ENCODE measurements around the gene CAMKK2.

Gene CAMKK2

GRCh38 chr12:121253638-121254335 is 42.7 kb downstream of the CAMKK2 start:
- no peaks in the 10 kb centered on the region for H3K27me3 ChIP-seq (ENCODE audit: insufficient read depth, low read length, poor library complexity, severe bottlenecking)
- no peaks in the 10 kb centered on the region for H3K79me2 ChIP-seq (ENCODE audit: insufficient read depth, low read length)
- no peaks in the 10 kb centered on the region for H3K4me1 ChIP-seq (ENCODE audit: insufficient read depth, low read length, poor library complexity, severe bottlenecking)
- H4K20me1 ChIP-seq (ENCODE audit: insufficient read depth, low read length, poor library complexity, severe bottlenecking): no peaks in the 10 kb centered on the region
- no peak overlapping the region for H3K4me3 ChIP-seq (ENCODE audit: low read length, poor library complexity, severe bottlenecking)
- H3K9me3 ChIP-seq (ENCODE audit: insufficient read depth, low read depth, low read length): no peaks in the 10 kb centered on the region
- no peak overlapping the region for H3K4me2 ChIP-seq (ENCODE audit: low read depth, low read length, poor library complexity, severe bottlenecking)
- H2AFZ ChIP-seq (ENCODE audit: low read length): no peak overlapping the region
- no peak overlapping the region for H3K9ac ChIP-seq (ENCODE audit: low read depth, low read length, poor library complexity, severe bottlenecking)
- TF ChIP-seq CTCF (conservative IDR thresholded peaks at IDR 0.05; ENCODE audit: low read length): no peak
- TF ChIP-seq EZH2phosphoT487 (IDR thresholded peaks at IDR 0.05; ENCODE audit: borderline replicate concordance): no peak
- peaks cover 40% of the 10 kb centered on the region; the same call in 1 of the 2 replicates for H3K36me3 ChIP-seq (ENCODE audit: insufficient read depth, low read length)
- no peaks in the 10 kb centered on the region for H3K9me2 ChIP-seq (replicated peaks; ENCODE audit: low read depth, low read length)
- H3F3A ChIP-seq (ENCODE audit: low read depth): no peaks in the 10 kb centered on the region

- H4K20me1 ChIP-seq (ENCODE audit: insufficient read depth, low read length, poor library complexity, severe bottlenecking): no peaks in the 10 kb centered on the region
- no peak overlapping the region for H2AFZ ChIP-seq (ENCODE audit: low read length)
- H3K9me2 ChIP-seq (replicated peaks; ENCODE audit: low read depth, low read length): no peaks in the 10 kb centered on the region
- peaks cover 40% of the 10 kb centered on the region; the same call in 1 of the 2 replicates for H3K36me3 ChIP-seq (ENCODE audit: insufficient read depth, low read length)
- no peaks in the 10 kb centered on the region for H3K9me3 ChIP-seq (ENCODE audit: insufficient read depth, low read depth, low read length)
- no peaks in the 10 kb centered on the region for H3K79me2 ChIP-seq (ENCODE audit: insufficient read depth, low read length)
- no peaks in the 10 kb centered on the region for H3F3A ChIP-seq (ENCODE audit: low read depth)
- no peak overlapping the region for H3K4me2 ChIP-seq (ENCODE audit: low read depth, low read length, poor library complexity, severe bottlenecking)
- no peak overlapping the region for H3K9ac ChIP-seq (ENCODE audit: low read depth, low read length, poor library complexity, severe bottlenecking)
- TF ChIP-seq EZH2phosphoT487 (IDR thresholded peaks at IDR 0.05; ENCODE audit: borderline replicate concordance) (no peak), CTCF (conservative IDR thresholded peaks at IDR 0.05; ENCODE audit: low read length) (no peak)
- no peaks in the 10 kb centered on the region for H3K27me3 ChIP-seq (ENCODE audit: insufficient read depth, low read length, poor library complexity, severe bottlenecking)
- H3K4me1 ChIP-seq (ENCODE audit: insufficient read depth, low read length, poor library complexity, severe bottlenecking): no peaks in the 10 kb centered on the region
- no peak overlapping the region for H3K4me3 ChIP-seq (ENCODE audit: low read length, poor library complexity, severe bottlenecking)
These were observed 43.7 kb downstream of the CAMKK2 start for GRCh38 chr12:121252712-121253345.

GRCh38 chr12:121251838-121252237 is 44.7 kb downstream of the CAMKK2 start:
- Histone ChIP-seq H4K20me1 (ENCODE audit: insufficient read depth, low read length, poor library complexity, severe bottlenecking) (no peaks in the 10 kb centered on the region), H3K9me2 (replicated peaks; ENCODE audit: low read depth, low read length) (no peaks in the 10 kb centered on the region), H3K4me2 (ENCODE audit: low read depth, low read length, poor library complexity, severe bottlenecking) (no peak overlapping the region), H3K9me3 (ENCODE audit: insufficient read depth, low read depth, low read length) (no peaks in the 10 kb centered on the region), H3K36me3 (ENCODE audit: insufficient read depth, low read length) (peaks cover 40% of the 10 kb centered on the region; the same call in 1 of the 2 replicates), H3K4me1 (ENCODE audit: insufficient read depth, low read length, poor library complexity, severe bottlenecking) (no peaks in the 10 kb centered on the region), H3K27me3 (ENCODE audit: insufficient read depth, low read length, poor library complexity, severe bottlenecking) (no peaks in the 10 kb centered on the region), H3K9ac (ENCODE audit: low read depth, low read length, poor library complexity, severe bottlenecking) (no peak overlapping the region), H3K4me3 (ENCODE audit: low read length, poor library complexity, severe bottlenecking) (no peak overlapping the region), H3F3A (ENCODE audit: low read depth) (no peaks in the 10 kb centered on the region), H3K79me2 (ENCODE audit: insufficient read depth, low read length) (no peaks in the 10 kb centered on the region), H2AFZ (ENCODE audit: low read length) (no peak overlapping the region)
- no peak for TF ChIP-seq CTCF (conservative IDR thresholded peaks at IDR 0.05; ENCODE audit: low read length)
- TF ChIP-seq EZH2phosphoT487 (IDR thresholded peaks at IDR 0.05; ENCODE audit: borderline replicate concordance): no peak
